ENCODE data around the gene C1QTNF12.

The C1QTNF12 gene

DNA sequence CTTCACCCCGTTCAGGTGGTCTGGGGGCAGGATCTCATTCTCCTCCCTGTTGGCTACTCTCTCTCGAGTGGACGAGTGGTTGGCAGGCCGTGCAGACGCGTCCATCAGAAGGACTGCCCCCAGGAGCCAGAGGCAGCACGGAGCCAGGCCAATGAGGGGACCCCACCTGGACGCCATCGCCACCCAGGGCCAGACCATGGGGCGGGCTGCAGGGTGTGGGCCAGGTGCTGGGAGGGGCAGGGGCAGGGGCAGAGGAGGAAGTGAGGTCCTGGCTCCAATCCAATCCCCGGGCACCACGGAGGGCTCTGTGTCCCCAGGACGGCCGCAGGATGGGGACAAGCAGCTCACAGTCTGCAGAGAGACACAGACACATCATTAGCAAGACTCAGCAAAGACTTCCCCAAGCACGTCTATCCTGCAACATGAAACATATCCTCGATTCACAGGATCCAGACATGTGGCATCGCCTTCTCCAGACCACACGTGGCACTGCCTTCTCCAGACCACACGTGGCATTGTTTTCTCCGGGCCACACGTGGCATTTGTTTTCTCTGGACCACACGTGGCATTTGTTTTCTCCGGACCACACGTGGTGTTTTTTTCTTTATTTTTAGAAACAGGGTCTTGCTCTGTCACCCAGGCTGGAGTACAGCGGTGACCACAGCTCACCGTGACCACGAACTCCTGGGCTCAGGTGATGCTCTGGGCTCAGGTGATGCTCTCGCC is 17.8 kb downstream of the C1QTNF12 start:
- DNase-seq (ENCODE audit: low read depth), result no peak

GRCh38 chr1:1228187-1228586 is 18.3 kb downstream of the C1QTNF12 start:
- no peak for DNase-seq (ENCODE audit: low read depth)

- DNase-seq (ENCODE audit: low read depth), result no peak
These were observed 19.1 kb downstream of the C1QTNF12 start for GRCh38 chr1:1227386-1227785.

DNA sequence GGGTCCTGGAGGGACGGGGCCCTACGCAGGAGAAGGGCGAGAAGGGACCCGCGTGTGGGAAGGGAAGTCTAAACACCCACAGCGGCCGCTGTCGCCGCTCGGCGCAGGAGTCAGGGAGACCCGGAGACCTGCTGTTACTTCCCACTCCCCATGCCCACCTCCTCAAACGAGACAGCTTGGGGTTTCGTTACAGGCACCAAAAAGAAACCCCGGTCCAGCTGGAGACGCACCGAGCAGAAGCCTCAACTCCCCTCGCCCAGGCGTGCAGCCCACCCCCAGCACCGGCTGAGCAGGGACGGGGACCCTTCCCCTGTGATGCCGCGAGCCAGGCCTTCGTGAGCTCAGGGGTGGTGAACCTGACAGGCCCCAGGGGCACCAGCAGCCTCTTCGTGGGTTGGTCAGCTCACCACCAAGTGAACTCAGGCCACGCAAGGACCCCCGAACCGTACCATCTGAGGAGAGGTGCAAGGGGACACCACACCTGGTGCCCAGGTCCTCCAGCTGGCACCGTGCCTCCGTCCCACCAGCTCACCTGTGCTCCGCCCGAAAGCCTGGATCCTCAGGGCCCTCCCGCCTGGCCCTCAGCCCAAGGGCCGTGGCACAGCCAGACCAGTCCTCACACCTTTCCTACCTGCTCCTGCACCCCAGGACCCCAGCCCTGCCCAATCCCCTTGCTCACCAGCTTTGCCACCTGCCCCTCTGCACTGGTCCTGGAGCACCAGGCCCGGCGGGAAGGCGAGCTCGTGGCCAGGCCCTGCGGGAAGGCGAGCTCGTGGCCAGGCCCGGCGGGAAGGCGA is 19.8 kb downstream of the C1QTNF12 start:
- DNase-seq (ENCODE audit: low read depth), result no peak

DNA sequence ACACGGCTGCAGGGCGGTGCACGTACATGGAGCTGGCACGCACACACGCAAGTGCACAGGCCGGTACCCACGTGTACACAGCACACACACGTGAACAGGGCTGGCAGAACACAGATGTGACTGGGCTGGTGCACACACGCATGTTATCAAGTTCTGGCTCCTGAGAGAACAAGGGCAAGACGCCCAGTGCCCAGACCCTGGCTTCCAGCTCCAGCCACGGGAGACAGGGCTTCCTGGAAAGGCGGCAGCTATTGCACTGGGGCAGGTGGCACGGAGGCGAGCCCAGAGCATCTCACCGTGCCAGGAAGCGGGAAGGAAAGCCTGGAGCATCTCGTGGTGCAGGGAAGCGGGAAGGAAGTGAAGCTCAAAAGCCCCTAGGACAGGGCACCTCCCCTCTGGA is 20.6 kb downstream of the C1QTNF12 start:
- no peak for DNase-seq (ENCODE audit: low read depth)

- DNase-seq (ENCODE audit: low read depth), result no peak
These were observed 21.2 kb downstream of the C1QTNF12 start for GRCh38 chr1:1225238-1225845.

DNA sequence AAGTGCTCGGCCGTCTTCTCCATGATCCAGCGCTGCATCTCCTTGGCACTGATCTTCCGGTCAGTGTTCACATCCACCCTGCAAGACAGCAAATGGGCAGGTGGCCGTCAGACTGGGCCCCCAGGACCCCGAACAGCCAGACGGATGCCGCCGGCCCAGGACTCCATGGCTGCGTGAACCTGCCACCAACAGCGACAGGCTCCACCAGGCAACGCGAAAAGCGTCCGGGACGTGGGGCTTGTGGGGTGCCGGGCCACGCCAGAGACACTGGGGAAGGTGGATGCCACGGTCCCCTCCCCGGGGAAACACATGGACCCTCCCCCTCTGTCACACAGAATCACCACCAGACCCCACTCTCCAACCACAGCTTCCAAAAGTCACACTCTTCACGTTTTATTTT is 22.6 kb downstream of the C1QTNF12 start:
- DNase-seq (ENCODE audit: low read depth), result no peak

GRCh38 chr1:1223321-1223720 is 23.2 kb downstream of the C1QTNF12 start:
- DNase-seq (ENCODE audit: low read depth), result no peak

- DNase-seq (ENCODE audit: low read depth), result no peak
These were observed 23.8 kb downstream of the C1QTNF12 start for GRCh38 chr1:1222575-1223225.

DNA sequence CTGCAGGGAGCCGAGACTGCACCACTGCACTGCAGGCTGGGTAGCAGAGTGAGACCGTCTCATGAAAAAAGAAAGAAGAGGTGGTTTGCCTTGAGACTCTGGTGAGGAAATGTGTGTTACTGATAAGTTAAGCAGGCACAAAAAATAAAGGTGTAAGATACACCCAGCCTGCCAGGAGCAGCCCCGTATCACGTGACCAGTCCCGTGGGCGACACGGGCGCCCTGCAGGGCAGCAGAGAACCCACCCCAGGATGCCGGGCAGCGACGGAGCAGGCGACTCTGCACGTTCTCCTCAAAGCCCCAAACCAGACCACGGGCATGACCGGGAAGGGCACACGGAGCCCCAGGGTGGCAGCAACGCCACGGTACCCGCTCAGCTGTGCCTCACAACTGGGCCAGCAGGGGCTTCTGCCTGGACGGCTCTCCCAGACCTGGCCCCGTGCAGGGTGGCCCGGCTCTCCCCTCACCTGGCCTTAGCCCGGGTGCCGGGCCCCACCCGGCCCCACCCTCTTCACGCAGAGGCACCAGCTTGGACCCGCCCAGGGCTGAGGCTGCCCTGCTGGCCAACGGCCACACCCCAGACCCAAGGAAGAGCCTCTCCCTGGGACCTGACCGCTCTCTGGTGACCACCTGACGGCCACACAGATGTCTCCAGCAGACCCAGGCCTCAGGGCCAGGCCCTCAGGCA is 24.5 kb downstream of the C1QTNF12 start:
- no peak for DNase-seq (ENCODE audit: low read depth)

- DNase-seq (ENCODE audit: low read depth), result no peak
These were observed 26.3 kb downstream of the C1QTNF12 start for GRCh38 chr1:1220197-1220596.

- DNase-seq (ENCODE audit: low read depth), result peak; percentile 65
These were observed 27.2 kb downstream of the C1QTNF12 start for GRCh38 chr1:1219341-1219740.

DNA sequence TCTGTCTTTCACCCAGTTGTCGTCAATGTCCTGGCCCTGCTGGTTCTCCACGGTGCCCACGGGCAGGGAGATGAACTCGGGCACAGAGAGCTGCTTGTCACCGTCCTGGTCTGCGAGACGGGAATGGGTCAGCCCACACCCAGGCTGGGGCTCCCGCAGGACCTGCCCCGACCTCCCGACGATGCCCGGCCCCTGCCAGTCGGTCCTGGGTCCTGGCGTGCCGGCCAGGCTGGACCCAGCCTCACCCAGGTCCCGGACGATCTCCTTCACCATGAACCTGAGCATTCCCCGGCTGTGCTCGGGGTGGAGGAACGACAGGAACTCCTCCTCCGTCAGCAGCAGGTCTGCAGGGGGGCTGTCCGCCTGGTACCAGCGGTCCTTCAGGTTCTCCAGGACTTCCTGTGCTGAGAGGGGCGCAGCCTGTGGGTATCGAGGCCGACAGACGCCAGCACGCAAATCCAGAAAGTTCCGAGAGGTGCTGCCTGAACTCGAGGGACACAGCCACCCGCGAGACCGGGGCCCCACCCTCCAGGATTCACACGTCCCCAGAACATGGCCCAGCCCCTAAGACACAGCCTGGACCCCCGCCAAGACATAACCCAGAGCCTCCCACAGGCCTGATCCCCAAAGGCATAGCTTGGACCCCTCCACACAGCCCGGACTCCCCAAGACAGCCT is 27.9 kb downstream of the C1QTNF12 start:
- no peak for DNase-seq (ENCODE audit: low read depth)

GRCh38 chr1:1217621-1218523 is 28.6 kb downstream of the C1QTNF12 start:
- no peak for DNase-seq (ENCODE audit: low read depth)

DNA sequence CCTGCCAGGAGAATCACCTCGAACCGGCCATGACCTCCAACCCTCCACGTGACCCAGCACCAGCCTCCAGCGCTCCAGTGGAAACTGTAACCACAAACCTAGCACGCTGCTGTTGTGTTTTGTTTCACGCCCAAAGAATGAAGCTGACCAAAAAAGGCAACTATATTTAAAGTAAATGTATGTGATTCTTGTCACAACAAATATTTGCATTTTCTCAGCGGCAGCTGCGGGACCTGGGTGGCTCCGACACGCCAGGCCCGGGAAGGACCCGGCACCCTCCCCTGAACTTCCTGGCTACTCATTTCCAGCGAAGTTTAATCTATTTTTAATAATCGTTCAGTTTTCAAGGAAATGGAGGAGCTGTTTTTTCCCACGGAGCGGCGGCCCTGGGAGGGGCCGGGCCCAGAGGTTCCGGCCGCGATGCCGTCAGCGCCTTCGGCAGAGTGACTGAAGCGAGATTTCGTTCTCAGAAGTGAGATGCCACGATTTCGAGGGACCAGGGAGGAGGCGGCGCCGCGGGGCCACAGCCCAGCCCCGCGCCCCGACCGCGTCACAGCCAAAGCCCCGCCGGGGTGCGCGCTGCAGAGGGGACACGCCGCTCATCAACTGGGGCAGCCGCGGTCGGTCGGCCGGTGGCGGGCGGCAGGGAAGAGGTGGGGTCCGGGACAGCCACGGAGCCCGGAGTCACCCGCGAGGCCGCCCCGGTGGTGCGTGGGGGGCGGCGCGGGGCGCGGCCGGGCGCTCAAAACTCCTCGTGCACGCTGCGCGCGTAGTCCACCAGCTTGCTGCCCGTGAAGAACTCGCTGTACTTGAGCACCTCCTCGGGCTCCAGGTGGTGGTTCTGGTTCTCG is 29.5 kb downstream of the C1QTNF12 start:
- DNase-seq (ENCODE audit: low read depth), result peak; percentile 63

GRCh38 chr1:1215881-1216605 is 30.5 kb downstream of the C1QTNF12 start:
- DNase-seq (ENCODE audit: low read depth), result no peak

GRCh38 chr1:1215080-1215676 is 31.3 kb downstream of the C1QTNF12 start:
- DNase-seq (ENCODE audit: low read depth), result peak; percentile 46

Measured in T-helper 22 cell (primary cell).